Type B pancreatic cell (in vitro differentiated cells): ENCODE results near the gene TMEM129. TPM values are rescaled to one million over a fixed set of nuclear protein-coding genes. Genes with fewer than 3 reads are reported as not detected.

Experiments used
- DNase-seq: peaks from one replicate; pipeline ENCODE4 v3.0.0; 2021; ENCODE audit warnings: mixed read lengths; ENCODE audit not compliant: unreplicated experiment; ENCODE audit errors: extremely low spot score
- H3K27ac Mint-ChIP-seq: 2 replicates; pipeline ENCODE4 v1.8.0; 2021; ENCODE audit warnings: mild to moderate bottlenecking, mixed read lengths
- H3K27me3 Mint-ChIP-seq: 2 replicates; pipeline ENCODE4 v1.8.0; 2021; ENCODE audit warnings: mixed read lengths
- H3K36me3 Mint-ChIP-seq: 2 replicates; pipeline ENCODE4 v1.8.0; 2021; ENCODE audit warnings: mixed read lengths
- H3K4me1 Mint-ChIP-seq: one replicate; pipeline ENCODE4 v1.8.0; 2021; ENCODE audit warnings: mixed read lengths; ENCODE audit not compliant: unreplicated experiment
- H3K4me3 Mint-ChIP-seq: 2 replicates; pipeline ENCODE4 v1.8.0; 2021; ENCODE audit warnings: mild to moderate bottlenecking, mixed read lengths
- H3K9me3 Mint-ChIP-seq: 2 replicates; pipeline ENCODE4 v1.8.0; 2021; ENCODE audit warnings: mixed read lengths
- CTCF ChIP-seq: fragments of 200-600 bp; sonication (generic); conservative IDR thresholded peaks from 2 replicates; pipeline ENCODE4 v1.5.0; 2021; ENCODE audit warnings: antibody characterized with exemption, mild to moderate bottlenecking
- total RNA-seq: library from RNA; stranded (reverse); gene quantifications from 2 replicates; pipeline ENCODE4 v1.2.1, GENCODE V29; 2021; ENCODE audit warnings: low replicate concordance

Gene TMEM129
- total RNA-seq, 1 donor from 2014 or later: 38.5 TPM

GRCh38 chr4:1745697-1746096 is 24.6 kb upstream of the TMEM129 start:
- peaks cover 4% of the 10 kb centered on the region for H3K36me3 Mint-ChIP-seq
- H3K27me3 Mint-ChIP-seq: no peaks in the 10 kb centered on the region
- no peaks in the 10 kb centered on the region for H3K4me1 Mint-ChIP-seq
- no peak for TF ChIP-seq CTCF
- H3K27ac Mint-ChIP-seq: no peak overlapping the region
- H3K9me3 Mint-ChIP-seq: no peaks in the 10 kb centered on the region
- no peak for DNase-seq
- H3K4me3 Mint-ChIP-seq: no peak overlapping the region

- TF ChIP-seq CTCF: no peak
- no peak overlapping the region for H3K27ac Mint-ChIP-seq
- no peaks in the 10 kb centered on the region for H3K4me1 Mint-ChIP-seq
- no peaks in the 10 kb centered on the region for H3K9me3 Mint-ChIP-seq
- no peak for DNase-seq
- H3K4me3 Mint-ChIP-seq: no peak overlapping the region
- H3K36me3 Mint-ChIP-seq: peaks cover 4% of the 10 kb centered on the region
- H3K27me3 Mint-ChIP-seq: no peaks in the 10 kb centered on the region
Measured at GRCh38 chr4:1745165-1745564, 24.0 kb upstream of the TMEM129 start.

GRCh38 chr4:1744552-1744951 is 23.4 kb upstream of the TMEM129 start:
- no peaks in the 10 kb centered on the region for H3K9me3 Mint-ChIP-seq
- peaks cover 4% of the 10 kb centered on the region for H3K36me3 Mint-ChIP-seq
- no peak for DNase-seq
- H3K27ac Mint-ChIP-seq: no peak overlapping the region
- H3K4me3 Mint-ChIP-seq: no peak overlapping the region
- H3K4me1 Mint-ChIP-seq: no peaks in the 10 kb centered on the region
- H3K27me3 Mint-ChIP-seq: no peaks in the 10 kb centered on the region
- TF ChIP-seq CTCF: no peak

- no peak overlapping the region for H3K27ac Mint-ChIP-seq
- no peak for DNase-seq
- H3K36me3 Mint-ChIP-seq: peaks cover 5% of the 10 kb centered on the region
- H3K4me1 Mint-ChIP-seq: no peaks in the 10 kb centered on the region
- no peak overlapping the region for H3K4me3 Mint-ChIP-seq
- TF ChIP-seq CTCF: no peak
- no peaks in the 10 kb centered on the region for H3K9me3 Mint-ChIP-seq
- H3K27me3 Mint-ChIP-seq: no peaks in the 10 kb centered on the region
Measured at GRCh38 chr4:1743975-1744374, 22.9 kb upstream of the TMEM129 start.

- Mint-ChIP-seq H3K4me3 (no peak overlapping the region), H3K27ac (no peak overlapping the region), H3K4me1 (no peaks in the 10 kb centered on the region), H3K36me3 (peaks cover 9% of the 10 kb centered on the region), H3K27me3 (no peaks in the 10 kb centered on the region), H3K9me3 (no peaks in the 10 kb centered on the region)
- no peak for DNase-seq
- no peak for TF ChIP-seq CTCF
Measured at GRCh38 chr4:1743551-1743950, 22.4 kb upstream of the TMEM129 start.

GRCh38 chr4:1741208-1741607 is 20.1 kb upstream of the TMEM129 start:
- TF ChIP-seq CTCF: no peak
- DNase-seq: no peak
- Mint-ChIP-seq H3K36me3 (peaks cover 15% of the 10 kb centered on the region), H3K27ac (no peak overlapping the region), H3K9me3 (no peaks in the 10 kb centered on the region), H3K4me1 (no peaks in the 10 kb centered on the region), H3K27me3 (no peaks in the 10 kb centered on the region), H3K4me3 (no peak overlapping the region)
